ENCODE results near the gene SMAD6.
"Not testable (repeated sequence)": the region's sequence is repeated elsewhere in the genome, so short reads cannot be mapped to it uniquely, and the experiment has no call there.

SMAD6 gene

DNA sequence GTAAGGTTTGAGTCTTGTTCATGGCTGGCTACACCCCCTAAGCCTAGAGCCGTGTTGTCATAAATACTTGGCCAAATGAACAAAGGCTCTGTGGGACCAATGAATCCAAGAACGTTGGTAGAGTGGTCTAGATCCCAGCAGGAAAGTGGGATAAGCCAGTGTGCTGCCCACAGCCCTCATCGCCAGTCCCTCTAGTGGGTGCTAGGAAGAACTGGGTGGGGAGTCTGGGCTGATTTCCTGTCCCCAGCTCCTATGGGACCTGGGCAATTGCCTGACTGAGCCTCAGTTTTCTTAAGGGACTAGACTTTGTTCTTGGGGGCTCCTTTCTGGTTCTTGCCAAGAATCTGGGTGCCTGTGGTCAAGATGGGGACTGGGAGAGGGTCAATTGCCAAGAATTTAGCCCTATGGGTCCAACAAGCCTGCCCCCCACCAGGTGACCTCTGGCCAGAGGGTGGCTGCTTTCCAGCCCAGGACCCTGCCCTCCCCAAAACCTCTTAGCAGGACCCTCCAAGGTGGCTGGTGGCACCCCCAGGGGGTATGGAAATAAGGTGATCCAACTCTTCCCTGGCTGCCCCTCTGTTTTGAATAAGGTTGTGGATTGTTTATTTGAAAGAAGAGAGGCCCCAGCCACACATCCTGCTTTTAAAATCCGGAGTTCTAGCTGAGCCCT, 42.7 kb downstream of the SMAD6 start:
- DNase-seq, result no peak

DNA sequence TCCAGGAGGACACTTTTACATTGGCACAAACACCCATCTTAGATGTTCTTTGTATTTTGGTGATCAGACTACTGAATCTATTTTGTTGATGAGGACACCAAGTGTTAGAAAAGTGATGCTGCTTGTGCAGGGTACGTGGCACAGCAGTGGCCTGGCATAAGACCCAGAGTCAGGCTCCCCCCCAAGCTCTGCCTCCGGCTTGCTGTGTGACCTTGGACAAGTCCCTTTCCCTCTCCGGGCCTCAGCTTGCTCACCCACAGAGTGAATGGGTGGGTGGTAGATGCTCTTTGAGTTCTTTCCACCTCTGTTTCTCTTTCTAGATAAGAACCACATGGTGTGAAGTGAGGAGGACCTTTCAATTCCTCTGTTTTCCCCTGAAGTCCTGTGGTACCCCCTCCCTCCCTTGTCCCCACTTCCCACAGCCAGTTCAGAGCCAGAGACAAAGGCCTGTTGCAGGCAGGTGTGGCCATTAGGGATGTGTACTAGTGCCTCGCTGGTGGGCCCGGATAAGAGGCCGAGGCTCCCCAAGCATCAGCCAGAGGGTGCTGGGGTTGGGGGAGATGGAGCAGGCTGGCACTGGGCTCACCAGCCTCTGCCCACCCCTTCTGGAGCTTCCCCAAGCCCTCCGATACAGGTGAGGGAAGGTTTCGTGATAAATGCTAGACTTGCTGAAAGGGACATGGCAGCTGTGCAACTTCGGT, 43.6 kb downstream of the SMAD6 start:
- no peak for DNase-seq

GRCh38 chr15:66746231-66746605, 44.2 kb downstream of the SMAD6 start:
- no peak for DNase-seq

- no peak for DNase-seq
These were observed 45.2 kb downstream of the SMAD6 start for GRCh38 chr15:66747223-66747622.

DNA sequence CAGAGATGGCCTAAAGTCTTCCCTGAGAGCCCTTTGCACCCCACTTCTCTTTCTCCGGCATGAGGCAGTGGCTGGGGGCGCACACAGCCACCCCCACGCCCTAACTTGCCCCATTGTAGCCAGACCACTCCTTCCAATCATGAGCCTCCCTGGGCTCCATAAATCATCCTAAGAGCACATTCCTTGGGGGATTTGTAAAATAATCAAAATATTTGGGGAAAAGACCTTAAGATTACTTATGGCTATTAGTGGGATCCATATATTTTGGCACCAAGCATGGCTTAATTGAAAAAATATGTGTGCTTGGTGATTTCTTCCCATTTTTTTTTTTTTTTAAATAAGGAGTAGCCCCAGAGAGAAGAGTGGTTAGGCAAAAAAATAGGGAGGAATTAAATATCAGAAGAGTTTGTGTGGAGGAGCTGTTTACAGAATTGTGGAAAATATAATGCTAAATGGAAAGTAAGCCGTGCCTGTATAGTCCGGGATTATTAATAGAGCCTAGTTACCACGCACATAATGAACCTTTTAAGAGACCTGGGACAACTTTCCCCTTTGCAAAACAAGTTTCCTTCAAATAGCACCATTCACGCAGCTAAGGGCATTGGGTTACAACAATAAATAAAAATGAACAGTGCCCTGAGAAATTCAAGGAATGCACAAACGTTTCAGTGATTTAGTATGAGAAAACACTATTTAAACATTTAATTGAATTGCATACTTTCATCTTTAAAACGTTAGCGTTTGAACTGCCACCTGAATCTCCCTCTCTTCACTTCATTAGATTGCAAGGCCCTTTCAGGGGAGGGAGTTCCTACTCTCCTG, 46.1 kb downstream of the SMAD6 start:
- no peak for DNase-seq

DNA sequence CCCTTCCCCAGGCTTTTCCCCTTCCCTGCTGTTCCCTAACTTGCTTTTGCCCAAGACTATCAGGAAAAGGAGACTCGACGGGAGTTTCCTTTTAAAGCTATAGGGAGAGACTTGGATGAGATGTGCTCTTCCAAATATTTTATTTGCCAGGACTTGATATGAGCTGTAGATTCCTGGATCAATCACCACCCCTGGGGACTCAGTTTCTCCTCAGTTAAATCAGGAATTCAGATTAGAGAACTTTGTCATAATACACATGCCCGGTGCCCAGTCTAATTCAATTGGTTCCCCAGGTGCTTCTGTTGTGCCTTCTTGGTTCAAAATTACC, 46.6 kb downstream of the SMAD6 start:
- DNase-seq, result no peak

- no peak for DNase-seq
These were observed 48.0 kb downstream of the SMAD6 start for GRCh38 chr15:66749841-66750575.

DNA sequence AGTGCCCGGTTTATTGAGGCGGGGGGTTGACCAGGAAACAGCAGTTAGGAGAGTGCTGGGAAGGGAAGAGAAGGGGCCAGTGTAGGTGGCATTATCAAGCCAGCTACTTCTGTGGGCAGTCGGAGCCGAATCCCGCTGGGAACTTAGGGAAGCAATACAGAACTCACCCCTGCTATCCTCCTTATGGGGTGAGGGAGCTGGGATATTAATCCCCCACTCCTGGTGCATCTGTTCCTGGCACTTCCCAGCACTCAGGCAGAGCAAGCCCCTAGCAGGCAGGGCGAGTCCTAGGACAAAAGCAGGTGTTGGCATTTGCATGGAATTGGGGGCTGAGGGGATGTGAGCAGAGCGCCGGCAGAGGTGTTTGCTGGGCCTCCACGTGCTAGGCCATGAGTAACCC, 48.6 kb downstream of the SMAD6 start:
- DNase-seq, result no peak

DNA sequence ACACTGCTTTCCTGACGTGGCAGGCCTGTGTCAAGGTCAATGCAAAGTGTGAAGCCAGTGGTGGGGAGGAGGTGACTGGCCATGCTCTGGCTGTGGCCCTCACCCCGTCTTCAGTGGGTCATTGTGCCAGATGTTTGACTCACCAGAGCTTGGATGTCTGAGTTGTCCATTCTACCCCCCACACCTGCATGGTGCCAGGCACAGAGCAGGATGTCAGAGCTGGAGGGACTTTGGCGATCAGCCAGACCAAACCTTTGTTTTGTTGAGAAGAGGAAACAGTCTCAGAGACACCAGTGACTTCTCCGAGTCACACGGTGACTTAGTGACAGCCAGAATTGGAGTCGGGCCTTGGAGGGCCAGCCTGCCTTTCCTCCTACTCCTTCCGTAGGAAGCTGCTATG, 49.5 kb downstream of the SMAD6 start:
- no peak for DNase-seq

DNA sequence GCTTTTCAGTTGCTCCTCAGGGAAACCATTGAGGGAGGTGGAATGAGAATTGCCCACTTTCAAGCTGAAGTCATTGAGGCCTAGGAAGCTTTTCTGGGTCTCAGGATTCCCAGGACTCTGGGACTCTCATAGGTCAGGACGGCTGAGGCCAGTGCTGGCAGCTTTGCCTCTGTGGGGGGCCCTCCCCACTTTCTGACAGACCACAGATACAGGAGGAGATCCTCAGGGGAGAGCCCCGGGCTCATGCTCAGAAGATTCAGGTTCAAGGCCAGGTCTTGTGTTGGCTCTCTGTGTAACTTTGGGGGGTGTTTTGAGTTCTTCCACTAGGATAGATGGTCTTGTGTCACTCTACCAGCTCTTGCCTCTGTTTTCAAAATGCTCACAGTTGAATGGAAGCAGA, 50.0 kb downstream of the SMAD6 start:
- DNase-seq, result no peak

DNA sequence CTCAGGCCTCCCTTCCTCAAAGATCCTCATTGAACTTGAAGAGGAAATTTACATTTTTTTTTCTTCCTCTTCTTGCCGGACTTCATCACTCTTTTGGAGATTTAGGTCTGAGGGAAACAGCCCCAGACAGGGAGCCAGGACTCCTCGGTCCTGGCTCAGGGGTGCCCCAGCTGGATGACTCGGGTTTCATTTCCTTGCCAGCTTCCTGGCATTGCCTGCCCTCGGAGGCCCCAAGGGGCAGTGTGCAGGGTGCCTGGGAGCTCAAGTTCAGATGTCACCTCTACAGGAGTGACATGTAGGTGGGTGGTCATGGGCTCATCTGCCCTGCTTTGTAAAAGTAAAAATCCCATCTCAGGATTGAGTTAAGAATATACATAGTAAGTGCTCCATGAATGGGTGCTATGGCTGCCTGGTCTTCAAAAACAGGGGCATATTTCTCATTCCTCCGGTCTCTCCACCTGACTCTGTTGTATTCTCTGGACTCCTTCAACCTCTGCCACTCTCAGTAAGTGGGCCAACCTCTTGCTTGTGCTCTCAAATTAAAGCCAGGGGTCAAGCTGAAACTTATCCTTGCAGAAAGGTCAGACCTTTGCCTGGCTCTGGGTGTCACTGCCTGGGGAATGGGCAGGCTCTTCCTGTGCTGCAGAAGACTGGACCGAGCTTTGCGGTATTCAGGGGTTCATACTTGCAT, 51.8 kb downstream of the SMAD6 start:
- no peak for DNase-seq

GRCh38 chr15:66754789-66755188, 52.8 kb downstream of the SMAD6 start:
- no peak for DNase-seq

- no peak for DNase-seq
These were observed 53.4 kb downstream of the SMAD6 start for GRCh38 chr15:66755298-66756068.

- DNase-seq, result no peak
These were observed 54.3 kb downstream of the SMAD6 start for GRCh38 chr15:66756295-66756694.

GRCh38 chr15:66757030-66757429, 55.0 kb downstream of the SMAD6 start:
- DNase-seq, result no peak

GRCh38 chr15:66757521-66757920, 55.5 kb downstream of the SMAD6 start:
- no peak for DNase-seq

- DNase-seq, result not testable (repeated sequence)
These were observed 56.2 kb downstream of the SMAD6 start for GRCh38 chr15:66758217-66758616.

DNA sequence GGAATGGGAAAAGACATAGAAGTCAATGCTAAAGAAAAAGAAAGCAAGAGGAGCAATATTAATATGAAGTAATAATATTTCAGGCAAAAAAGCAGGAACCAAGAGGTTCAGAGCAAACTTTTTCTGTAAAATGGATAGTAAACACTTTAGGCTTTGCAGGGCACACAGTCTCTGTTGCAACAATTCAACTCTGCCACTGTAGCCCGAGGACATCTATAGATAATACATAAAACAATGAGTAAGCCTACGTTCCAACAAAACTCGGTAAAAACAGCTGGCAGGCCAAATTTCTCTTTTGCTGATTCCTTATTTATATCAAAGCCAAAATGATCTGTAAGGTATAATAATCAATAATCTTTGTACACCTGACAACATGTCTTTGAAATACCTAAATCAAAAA, 56.8 kb downstream of the SMAD6 start:
- DNase-seq, result no peak

- no peak for DNase-seq
These were observed 58.3 kb downstream of the SMAD6 start for GRCh38 chr15:66760097-66760967.

DNA sequence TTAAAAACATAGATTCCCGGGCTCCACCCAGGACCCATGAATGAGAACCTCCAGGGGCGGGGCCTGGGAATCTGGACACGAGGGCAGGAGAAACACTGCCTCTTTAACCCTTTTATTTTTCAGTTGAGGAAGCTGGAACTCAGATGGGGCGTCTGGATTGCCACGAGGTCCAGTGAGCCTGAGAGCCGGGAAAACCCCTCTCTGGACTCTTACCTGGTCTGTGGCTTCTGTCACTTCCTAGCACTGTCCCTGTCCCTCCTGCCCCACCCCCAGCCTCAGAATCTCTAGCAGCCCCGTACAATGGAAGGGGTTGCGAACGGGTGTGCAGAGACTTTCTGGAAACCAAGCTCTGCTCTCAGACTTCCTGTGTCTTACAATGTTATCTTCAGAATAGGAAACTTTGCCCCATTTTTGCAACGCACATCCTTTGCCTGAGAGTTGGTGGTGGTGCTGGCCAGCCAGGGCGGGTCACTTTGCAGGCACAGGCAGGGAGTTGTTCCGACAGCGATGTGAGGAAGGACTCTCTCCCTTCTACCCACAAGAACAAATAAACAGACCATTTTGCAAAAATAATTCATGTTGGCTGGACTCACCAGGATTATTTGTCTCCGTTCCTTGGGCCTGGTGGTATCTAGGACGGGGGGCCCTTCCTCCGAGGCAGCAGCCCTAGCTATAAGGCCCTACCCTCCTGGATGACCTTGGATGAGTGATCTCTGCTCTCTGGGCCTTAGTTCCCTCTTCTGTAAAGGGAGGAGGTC, 59.1 kb downstream of the SMAD6 start:
- no peak for DNase-seq
